ENCODE measurements around the gene CHCHD6. TPM values are rescaled to one million over a fixed set of nuclear protein-coding genes. Genes with fewer than 3 reads are reported as not detected.

Gene CHCHD6
- total RNA-seq, 1 donor from 2014 or later: 38.2 TPM

DNA sequence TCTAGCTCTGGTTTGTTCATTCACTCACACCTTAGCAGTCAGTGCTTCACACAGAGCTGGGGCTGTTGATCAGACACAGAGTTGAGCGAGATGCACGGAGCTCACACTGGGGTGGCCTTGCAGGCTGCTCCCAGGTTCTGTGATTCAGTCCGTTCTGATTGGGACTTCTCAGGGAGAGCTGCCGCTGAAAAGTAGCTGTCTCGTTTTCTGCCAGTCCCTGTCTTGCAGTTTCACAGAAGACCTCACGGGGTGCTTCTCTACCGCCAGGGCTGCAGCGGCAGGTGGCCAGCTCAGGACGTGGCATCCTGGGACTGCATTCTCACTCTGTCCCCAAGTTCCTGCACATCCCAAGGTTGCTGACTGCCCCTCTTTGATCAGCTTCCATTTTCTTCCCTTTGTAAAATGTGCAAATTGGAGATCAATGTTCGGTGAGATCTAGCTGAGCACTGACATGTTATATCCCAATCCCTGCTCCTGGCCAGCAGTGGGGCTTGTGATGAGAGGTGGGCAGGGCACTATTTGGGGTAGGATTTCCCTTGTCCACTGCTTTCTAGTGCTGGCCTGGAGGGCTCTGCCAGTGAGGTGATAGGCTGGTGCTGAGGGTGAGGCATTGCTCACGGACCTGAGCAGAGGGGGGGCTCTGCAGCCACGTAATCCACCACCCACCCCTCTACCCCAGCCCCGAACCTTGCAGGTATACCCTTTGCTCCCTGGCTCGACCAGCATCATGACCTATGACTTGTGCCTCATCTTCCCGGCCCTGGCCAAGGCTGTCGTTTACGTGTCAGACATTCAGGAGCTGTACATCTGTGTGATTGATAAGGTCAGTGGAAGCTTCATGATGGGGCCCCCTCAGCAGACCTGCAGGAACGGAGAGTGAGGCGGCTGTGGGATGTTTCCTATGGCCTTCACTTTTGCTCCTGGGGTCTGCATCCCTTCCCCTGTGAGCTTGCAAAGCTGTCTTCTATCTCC is 43.8 kb upstream of the CHCHD6 start:
- DNase-seq (ENCODE audit: low read depth): no peak
- no peak overlapping the region for H3K4me3 ChIP-seq (ENCODE audit: low read depth, low read length)
- TF ChIP-seq, protein P1, sequence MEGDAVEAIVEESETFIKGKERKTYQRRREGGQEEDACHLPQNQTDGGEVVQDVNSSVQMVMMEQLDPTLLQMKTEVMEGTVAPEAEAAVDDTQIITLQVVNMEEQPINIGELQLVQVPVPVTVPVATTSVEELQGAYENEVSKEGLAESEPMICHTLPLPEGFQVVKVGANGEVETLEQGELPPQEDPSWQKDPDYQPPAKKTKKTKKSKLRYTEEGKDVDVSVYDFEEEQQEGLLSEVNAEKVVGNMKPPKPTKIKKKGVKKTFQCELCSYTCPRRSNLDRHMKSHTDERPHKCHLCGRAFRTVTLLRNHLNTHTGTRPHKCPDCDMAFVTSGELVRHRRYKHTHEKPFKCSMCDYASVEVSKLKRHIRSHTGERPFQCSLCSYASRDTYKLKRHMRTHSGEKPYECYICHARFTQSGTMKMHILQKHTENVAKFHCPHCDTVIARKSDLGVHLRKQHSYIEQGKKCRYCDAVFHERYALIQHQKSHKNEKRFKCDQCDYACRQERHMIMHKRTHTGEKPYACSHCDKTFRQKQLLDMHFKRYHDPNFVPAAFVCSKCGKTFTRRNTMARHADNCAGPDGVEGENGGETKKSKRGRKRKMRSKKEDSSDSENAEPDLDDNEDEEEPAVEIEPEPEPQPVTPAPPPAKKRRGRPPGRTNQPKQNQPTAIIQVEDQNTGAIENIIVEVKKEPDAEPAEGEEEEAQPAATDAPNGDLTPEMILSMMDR (conservative IDR thresholded peaks at IDR 0.05; ENCODE audit: low read depth, low read length): peak; percentile 41

DNA sequence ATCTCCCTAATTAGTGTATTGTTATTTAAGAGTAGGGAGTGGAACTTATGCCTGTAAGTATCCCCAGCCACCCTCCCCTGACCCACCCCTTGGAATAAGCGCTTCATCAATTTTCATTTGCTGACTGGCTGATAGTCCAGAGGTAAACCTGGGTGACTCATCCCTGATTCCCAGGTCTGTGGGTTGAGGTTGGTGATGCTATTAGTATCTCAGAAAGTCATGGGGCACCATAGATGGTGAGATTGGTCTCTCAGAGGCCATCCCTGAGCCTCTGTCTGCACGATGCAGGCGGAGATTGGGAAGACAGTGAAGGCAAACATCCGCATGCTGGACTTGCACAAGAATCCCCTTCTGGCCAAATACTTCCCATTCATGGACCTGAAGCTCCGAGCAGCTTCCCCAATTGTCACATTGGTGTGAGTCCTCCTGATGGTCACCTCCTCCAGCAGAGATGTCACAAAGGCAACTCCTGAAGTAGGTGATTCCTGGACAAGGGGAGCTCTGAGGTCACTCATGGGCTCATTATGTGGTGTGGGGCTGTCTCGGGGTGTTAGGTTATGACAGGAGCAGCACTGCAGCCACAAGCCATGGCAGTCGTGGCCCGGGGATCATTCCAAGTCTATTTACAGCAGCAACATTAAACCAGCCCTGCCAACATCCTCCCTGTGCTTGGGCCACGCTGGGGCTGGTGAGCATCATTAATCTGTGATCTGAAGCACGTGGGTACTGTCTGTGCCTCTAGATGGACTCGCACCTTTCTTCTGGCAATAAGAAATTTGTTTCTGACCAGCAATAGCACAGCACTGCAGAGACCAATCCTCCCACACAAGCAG is 42.3 kb upstream of the CHCHD6 start:
- H3K4me3 ChIP-seq (ENCODE audit: low read depth, low read length): no peak overlapping the region
- TF ChIP-seq, protein P1 (conservative IDR thresholded peaks at IDR 0.05; ENCODE audit: low read depth, low read length): no peak
- no peak for DNase-seq (ENCODE audit: low read depth)

DNA sequence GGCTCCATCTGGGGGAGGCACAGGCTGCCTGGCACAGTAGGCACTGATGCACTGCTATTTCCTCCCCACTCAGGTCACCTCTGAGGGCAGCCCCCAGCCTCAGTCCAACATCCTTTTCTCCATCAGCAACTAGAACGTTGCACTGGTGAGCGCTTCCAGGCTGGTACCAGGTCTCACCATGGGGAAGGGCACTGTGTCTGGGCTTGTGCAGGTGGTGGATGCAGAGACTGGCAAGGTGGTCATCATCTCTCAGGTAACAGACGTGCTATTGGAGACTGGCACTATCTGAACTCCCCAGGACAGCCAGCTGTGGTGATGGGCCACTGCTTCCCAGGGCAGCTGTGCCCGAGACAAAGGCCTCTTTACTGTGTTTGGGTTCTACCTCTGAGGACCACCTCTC is 40.8 kb upstream of the CHCHD6 start:
- no peak for DNase-seq (ENCODE audit: low read depth)
- TF ChIP-seq, protein P1 (conservative IDR thresholded peaks at IDR 0.05; ENCODE audit: low read depth, low read length): no peak

DNA sequence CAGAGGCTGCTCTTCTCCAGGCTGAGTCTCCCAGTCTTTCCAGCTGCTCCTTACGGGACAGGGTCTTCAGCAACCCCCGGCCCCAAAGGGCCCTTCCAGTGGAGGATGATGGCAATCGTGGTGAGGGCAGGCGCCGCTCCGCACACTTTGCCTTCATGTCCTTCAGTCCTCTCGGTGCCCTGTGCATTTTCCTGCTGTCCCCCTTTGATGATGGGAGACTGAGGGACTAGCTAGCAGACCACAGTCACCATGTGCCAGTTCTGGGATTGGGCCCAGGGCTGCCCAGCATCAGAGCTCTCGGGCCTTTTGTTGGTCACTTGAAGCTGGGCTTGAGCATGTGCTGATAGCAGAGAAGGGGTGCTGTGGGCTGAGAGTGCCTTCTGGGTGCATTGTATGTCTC is 40.3 kb upstream of the CHCHD6 start:
- no peak overlapping the region for H3K4me3 ChIP-seq (ENCODE audit: low read depth, low read length)
- TF ChIP-seq, protein P1 (conservative IDR thresholded peaks at IDR 0.05; ENCODE audit: low read depth, low read length): no peak
- DNase-seq (ENCODE audit: low read depth): no peak

More for the DNA sequence above, 40.8 kb upstream of the CHCHD6 start:
- H3K4me3 ChIP-seq (ENCODE audit: low read depth, low read length): no peak overlapping the region

DNA sequence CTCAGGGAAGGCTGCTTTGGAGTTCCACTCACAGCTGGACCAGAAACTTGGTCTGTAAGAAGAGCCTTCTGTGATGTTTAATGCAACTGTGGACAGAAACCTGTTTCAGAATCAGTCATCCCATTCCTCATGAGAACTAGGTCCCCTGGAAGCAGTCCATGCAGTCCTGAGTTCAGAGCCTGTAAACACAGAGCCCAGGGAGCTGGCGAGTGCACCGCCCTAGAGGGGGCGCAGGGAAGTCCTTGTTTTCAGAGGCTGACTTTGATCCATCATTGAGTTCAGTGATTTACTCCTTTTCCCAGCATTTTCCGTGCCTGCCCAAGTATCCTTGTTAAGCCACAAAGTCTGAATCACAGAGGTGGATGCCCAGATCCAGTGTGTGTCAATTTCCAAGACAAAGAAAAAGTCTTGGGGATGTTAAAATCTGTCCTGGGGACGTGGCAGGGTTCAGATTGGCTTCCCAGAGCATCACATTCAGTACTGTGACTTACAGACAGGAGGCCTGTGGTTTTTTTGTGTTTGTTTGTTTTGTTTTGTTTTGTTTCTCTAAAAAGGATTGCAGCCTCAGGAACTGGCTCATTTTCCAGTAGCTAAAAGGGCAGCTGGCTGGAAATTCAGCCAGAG is 39.3 kb upstream of the CHCHD6 start:
- no peak for DNase-seq (ENCODE audit: low read depth)
- H3K4me3 ChIP-seq (ENCODE audit: low read depth, low read length): no peak overlapping the region
- TF ChIP-seq, protein P1 (conservative IDR thresholded peaks at IDR 0.05; ENCODE audit: low read depth, low read length): no peak

DNA sequence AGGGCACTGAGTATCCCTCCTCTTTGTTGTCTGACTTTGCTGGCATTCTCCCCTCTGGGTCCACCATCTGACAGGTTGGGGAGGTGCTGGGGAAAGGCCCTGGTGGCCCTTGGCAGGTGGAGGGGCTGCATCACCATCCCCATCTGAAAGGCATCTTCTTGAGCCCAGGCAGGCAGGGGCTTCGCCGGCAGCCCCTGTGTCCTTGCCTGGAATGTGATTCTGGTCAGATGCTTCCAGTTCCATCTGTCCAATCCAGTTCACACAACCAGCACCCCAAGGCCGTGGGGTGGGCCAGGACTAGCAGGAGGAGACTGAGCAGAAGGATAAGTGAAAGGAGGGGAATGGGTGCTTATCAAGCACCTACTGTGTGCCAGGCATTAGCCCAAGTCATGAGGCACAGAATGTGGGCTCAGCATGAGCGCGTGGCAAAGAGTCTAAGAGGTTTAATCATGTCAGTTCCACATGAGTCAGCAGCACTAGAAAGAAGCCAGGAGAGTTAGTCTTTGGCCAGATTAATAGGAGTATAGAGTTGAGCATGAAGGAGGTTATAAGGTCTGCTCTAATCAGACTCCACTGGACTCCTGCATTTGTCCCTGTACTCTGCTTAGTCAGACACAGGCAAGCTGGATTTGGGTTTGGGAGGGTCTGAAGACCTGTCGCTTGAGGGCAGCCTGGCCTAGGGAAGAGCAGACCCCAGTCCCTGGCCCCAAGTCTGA is 38.7 kb upstream of the CHCHD6 start:
- no peak for DNase-seq (ENCODE audit: low read depth)

More for the DNA sequence above, 38.7 kb upstream of the CHCHD6 start:
- TF ChIP-seq, protein P1 (conservative IDR thresholded peaks at IDR 0.05; ENCODE audit: low read depth, low read length): no peak
- H3K4me3 ChIP-seq (ENCODE audit: low read depth, low read length): no peak overlapping the region
